GM13976 (cell line): Measurements from ENCODE around the gene SAPCD2.

ENCODE experiments used
- DNase-seq: peaks from one replicate; pipeline ENCODE4 v3.0.0; 2012; ENCODE audit warnings: low spot score
- in situ Hi-C: fragments of 300-500 bp; cut with MboI; formaldehyde crosslinking; loops from one replicate; pipeline ENCODE4 v1.12.0; 2022; ENCODE audit warnings: low sequenced_read_pairs, mixed read lengths, inconsistent platforms; ENCODE audit not compliant: unreplicated experiment
- TF ChIP-seq, protein P1 (sequence below): IDR thresholded peaks from 2 replicates; pipeline ENCODE4 v1.5.1; 2012; ENCODE audit warnings: borderline replicate concordance, mild to moderate bottlenecking; ENCODE audit not compliant: insufficient read depth; ENCODE audit errors: extremely low read depth, missing control alignments, control extremely low read depth

SAPCD2 gene

DNA sequence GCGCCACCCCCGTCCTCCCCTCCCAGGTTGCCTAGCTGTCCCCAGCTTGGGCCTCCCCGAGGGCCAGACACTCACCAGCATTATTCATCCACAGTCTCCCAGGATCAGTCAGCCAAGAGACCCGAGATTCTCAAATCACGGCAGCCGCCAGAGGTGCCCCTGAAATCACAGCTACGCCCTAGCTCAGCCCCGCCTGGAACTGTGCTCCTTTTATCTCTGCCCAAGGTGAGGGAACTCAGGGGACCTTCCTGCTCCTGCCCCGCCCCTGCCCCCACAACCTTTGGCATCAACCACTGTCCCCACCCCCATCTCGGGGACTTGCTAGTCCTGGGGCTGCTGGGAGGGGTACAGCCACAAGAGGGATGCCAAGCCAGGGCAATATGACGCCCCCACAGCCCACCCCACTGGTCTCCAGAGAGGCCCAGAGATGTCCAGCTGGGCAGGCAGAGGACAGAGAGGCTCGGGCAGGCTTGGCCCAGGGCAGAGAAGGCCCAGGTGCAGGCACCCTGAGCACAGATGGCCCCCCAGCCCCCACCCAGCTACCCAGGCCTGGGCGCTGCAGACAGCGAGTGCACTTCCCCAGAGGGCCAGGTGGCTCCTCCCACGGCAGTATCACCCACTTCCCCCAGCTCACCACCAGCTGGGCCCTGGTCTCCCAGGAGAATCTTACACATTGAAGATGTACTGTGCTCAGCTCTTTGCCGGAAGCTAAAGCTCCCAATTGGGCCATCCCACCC is 38.3 kb downstream of the SAPCD2 start, which contains the start of gene FUT7:
Gene FUT7, minus strand, starts transcription at position 185 of the 737 bp plus-strand sequence. Its CDS starts 97 bp downstream, at position 88.
- TF ChIP-seq, protein P1, sequence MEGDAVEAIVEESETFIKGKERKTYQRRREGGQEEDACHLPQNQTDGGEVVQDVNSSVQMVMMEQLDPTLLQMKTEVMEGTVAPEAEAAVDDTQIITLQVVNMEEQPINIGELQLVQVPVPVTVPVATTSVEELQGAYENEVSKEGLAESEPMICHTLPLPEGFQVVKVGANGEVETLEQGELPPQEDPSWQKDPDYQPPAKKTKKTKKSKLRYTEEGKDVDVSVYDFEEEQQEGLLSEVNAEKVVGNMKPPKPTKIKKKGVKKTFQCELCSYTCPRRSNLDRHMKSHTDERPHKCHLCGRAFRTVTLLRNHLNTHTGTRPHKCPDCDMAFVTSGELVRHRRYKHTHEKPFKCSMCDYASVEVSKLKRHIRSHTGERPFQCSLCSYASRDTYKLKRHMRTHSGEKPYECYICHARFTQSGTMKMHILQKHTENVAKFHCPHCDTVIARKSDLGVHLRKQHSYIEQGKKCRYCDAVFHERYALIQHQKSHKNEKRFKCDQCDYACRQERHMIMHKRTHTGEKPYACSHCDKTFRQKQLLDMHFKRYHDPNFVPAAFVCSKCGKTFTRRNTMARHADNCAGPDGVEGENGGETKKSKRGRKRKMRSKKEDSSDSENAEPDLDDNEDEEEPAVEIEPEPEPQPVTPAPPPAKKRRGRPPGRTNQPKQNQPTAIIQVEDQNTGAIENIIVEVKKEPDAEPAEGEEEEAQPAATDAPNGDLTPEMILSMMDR = no peak
- in situ Hi-C loops = loop anchor here (10.0 kb wide), 1 partner anchor 257 kb away; no protein-coding TSS in a partner anchor
- no peak for DNase-seq

DNA sequence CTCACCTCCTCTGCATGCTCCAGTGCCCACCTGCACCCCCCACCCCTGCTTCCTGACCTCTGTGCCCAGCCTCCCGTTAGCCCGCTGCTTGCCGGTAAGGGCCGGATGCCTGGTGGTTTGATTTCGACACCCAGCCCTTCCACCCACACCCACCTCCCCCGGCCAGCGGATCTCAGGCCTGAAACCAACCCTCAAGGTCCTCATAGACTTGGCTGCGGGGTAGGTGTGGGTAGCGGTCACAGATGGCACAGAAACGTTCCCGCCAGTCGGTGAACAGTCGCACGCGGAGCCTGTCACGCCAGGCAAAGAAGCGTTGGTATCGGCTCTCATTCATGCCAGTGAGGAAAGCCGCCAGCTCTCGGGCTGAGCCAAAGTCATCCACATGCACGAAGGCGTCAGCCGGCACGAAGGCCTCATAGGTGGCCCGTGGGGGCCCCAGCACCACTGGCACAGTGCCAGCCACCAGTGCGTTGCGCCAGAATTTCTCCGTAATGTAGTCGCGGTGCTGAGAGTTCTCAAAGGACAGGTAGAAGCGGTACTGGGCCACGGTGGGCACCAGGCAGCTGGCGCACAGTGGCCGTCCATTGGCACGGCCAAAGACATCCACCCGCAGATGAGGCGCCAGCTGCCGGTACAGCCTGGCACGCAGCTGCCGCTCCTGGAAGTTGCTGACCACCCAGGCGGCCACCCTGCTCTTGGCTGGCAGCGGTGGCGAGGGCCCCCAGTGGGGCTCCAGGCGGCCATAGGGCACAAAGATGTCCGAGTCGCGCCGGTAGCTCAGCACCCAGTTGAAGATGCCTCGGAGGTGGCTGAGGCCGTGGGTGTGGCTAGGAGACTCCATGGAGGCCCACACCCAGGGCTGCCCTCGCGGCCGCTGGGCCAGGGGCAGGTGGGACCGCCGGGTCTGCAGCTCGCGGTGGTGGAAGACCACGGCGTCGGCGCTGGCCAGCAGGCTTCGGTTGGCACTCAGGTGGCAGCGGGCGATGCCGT is 39.5 kb downstream of the SAPCD2 start:
- TF ChIP-seq, protein P1 = no peak
- in situ Hi-C loops = loop anchor here (10.0 kb wide), 1 partner anchor 256 kb away; no protein-coding TSS in a partner anchor
- no peak for DNase-seq

DNA sequence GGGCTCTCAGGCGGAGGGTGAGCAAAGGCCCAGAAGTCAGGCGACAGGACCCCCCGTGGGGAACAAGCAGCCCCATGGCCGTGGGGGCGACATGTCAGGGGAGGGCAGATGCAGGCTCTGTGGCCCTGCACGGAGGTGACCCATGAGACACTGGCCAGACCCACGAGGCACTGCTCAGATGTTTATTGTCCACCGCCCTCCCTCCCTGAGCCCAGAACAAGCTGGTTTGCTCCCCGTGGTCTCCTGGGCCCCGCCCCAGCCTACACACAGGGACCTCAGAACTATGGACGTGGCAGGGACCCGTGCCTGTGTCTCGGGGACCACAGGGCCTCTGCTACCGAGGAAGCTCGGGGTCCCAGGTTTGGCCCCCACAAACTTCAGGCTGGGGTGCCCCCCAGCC is 40.4 kb downstream of the SAPCD2 start:
- TF ChIP-seq, protein P1 = no peak
- DNase-seq = no peak
- in situ Hi-C loops = loop anchor here (10.0 kb wide), 1 partner anchor 255 kb away; no protein-coding TSS in a partner anchor

DNA sequence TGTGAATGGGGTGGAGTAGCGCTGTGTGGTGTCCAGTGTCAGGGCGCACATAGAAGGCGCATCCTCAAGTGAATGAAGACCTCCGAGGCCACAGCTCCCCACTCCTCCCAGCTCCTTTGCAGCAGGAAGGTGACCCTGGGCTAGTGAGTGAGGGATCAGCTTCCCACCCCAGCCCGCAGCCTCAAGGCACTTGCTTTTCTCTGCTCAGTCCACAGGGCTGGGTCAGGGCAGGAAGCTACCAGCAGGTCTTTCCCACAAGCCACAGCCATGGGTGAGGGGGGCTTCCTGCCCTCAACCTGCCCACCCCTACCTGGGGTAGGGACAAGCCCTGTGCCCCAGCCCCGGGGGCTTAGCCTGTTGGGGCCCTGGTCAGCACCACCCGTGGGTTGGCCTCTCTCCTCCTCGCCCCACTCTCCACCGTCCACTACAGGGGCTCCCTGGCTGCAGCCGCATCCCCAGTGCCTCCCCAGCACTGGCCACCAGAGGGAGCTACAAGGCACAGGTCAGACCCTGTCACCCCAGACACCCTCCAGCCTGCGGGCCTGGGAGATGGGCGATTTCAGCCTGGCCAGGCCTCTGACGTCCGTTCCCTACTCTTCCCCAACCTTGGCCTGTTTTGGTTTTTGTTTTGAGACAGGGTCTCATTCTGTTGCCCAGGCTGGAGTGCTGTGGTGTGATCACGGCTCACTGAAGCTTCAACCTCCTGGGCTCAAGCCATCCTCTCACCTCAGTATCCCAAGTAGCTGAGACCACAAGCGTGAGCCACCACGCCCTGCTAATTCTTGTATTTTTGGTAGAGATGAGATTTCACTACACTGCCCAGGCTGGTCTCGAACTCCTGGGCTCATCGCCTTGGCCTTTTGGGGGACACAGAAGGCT is 41.1 kb downstream of the SAPCD2 start:
- in situ Hi-C loops = no loop called here
- DNase-seq = peak; percentile 86
- TF ChIP-seq, protein P1 = peak; percentile 93

DNA sequence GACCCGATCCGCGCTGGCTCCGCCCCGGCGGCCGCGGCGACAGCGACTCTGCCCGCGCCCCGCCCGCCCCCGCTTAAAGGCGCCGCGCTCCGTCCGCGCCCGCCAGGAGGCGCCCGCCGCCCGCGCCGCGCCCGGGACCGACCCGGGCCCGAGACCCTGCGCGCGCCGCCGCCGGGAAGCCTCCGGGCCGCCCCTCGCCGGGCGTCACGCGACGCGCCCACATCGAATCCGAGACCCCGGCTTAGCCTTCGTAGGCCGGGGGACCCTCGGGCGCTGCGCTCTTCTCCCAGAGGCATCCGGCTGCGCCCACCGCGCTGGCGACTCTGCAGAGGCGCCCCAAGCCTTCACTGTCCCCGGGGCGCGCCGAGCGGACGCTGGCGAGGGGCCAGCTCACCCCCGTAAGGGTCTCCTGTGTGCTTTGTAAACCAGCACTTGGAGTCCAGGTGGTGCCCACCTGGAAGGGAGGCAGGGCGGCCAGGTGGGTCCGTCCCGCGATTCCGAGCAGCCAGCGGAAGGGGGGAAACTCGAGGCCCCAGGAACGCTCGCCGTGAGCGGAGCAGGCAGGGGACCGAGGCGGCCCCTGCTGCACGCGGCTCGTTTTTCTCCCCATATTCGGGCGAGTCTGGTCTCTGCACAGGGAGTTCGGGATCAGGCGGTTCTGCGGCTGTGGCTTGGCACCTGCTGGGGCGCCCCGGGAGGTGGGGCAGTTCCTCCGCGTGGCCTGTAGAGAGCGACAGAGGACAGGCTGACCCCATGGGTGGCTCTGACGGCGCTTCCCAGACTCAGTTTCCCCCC is 41.9 kb downstream of the SAPCD2 start:
- TF ChIP-seq, protein P1 = peak; percentile 53
- DNase-seq = peak; percentile 84
- in situ Hi-C loops = no loop called here
